GM23338 (cell line): ENCODE data around the gene FBP1. TPM values are rescaled to one million over a fixed set of nuclear protein-coding genes. Genes with fewer than 3 reads are reported as not detected.
A peak's percentile ranks its signal among the peaks of the same experiment; 100 is the strongest.

ENCODE experiments used
- ATAC-seq: fragments of 200-7000 bp; cut with Tn5 transposase; 3 replicates; pipeline ENCODE4 v1.9.1; 2020
- DNase-seq: peaks from one replicate; pipeline ENCODE4 v3.0.0-alpha.2; 2015; ENCODE audit warnings: low spot score
- H2AFZ ChIP-seq: fragments of 200-600 bp; sonication (generic); 2 replicates; pipeline ENCODE4 v1.8.0; 2016; ENCODE audit warnings: antibody characterized with exemption, mild to moderate bottlenecking, moderate library complexity
- H3F3A ChIP-seq: fragments of 200-600 bp; sonication (generic); replicated peaks from 2 replicates; pipeline ENCODE4 v1.8.0; 2017; ENCODE audit warnings: antibody characterized with exemption, mixed run types, low read depth
- H3K27ac ChIP-seq: fragments of 200-600 bp; sonication (generic); 2 replicates; pipeline ENCODE4 v1.6.1; 2016; ENCODE audit warnings: low read depth
- H3K27me3 ChIP-seq: fragments of 200-600 bp; sonication (generic); 2 replicates; pipeline ENCODE4 v1.8.0; 2016; ENCODE audit warnings: mild to moderate bottlenecking, mixed run types, moderate library complexity; ENCODE audit not compliant: insufficient read depth
- H3K36me3 ChIP-seq: fragments of 200-600 bp; sonication (generic); 2 replicates; pipeline ENCODE4 v1.8.0; 2016; ENCODE audit warnings: mild to moderate bottlenecking; ENCODE audit not compliant: insufficient read depth
- H3K4me1 ChIP-seq: fragments of 200-600 bp; sonication (generic); 2 replicates; pipeline ENCODE4 v1.8.0; 2016; ENCODE audit warnings: mild to moderate bottlenecking, moderate library complexity; ENCODE audit not compliant: insufficient read depth
- H3K4me2 ChIP-seq: fragments of 200-600 bp; sonication (generic); 2 replicates; pipeline ENCODE4 v1.7.1; 2017; ENCODE audit warnings: mixed run types
- H3K4me3 ChIP-seq: fragments of 200-600 bp; sonication (generic); 2 replicates; pipeline ENCODE4 v1.6.1; 2016; ENCODE audit warnings: mixed run types
- H3K79me2 ChIP-seq: fragments of 200-600 bp; sonication (generic); replicated peaks from 2 replicates; pipeline ENCODE4 v1.8.0; 2017; ENCODE audit warnings: mild to moderate bottlenecking; ENCODE audit not compliant: insufficient read depth
- H3K9me2 ChIP-seq: fragments of 200-600 bp; sonication (generic); 2 replicates; pipeline ENCODE4 v1.8.0; 2017; ENCODE audit not compliant: insufficient read depth
- H4K20me1 ChIP-seq: fragments of 200-600 bp; sonication (generic); replicated peaks from 2 replicates; pipeline ENCODE4 v1.8.0; 2017; ENCODE audit warnings: mild to moderate bottlenecking; ENCODE audit not compliant: insufficient read depth
- H3K27ac Mint-ChIP-seq: 2 replicates; pipeline ENCODE4 v1.8.0; 2020; ENCODE audit warnings: inconsistent platforms, mild to moderate bottlenecking, moderate library complexity, mixed read lengths
- H3K27me3 Mint-ChIP-seq: 3 replicates; pipeline ENCODE4 v1.8.0; 2022; ENCODE audit warnings: low read depth, mild to moderate bottlenecking, moderate library complexity, mixed read lengths, inconsistent platforms; ENCODE audit not compliant: insufficient read depth, poor library complexity
- H3K36me3 Mint-ChIP-seq: 3 replicates; pipeline ENCODE4 v1.8.0; 2021; ENCODE audit warnings: low read depth, mild to moderate bottlenecking, inconsistent platforms, moderate library complexity, mixed read lengths
- H3K4me1 Mint-ChIP-seq: 3 replicates; pipeline ENCODE4 v1.8.0; 2020; ENCODE audit warnings: mild to moderate bottlenecking, inconsistent platforms, mixed read lengths
- H3K4me3 Mint-ChIP-seq: 3 replicates; pipeline ENCODE4 v1.8.0; 2021; ENCODE audit warnings: moderate library complexity, mild to moderate bottlenecking, inconsistent platforms, mixed read lengths
- H3K9me3 Mint-ChIP-seq: 3 replicates; pipeline ENCODE4 v1.8.0; 2020; ENCODE audit warnings: moderate library complexity, mild to moderate bottlenecking, inconsistent platforms, mixed read lengths
- CTCF ChIP-seq, 2 experiments: fragments of 200-600 bp in 1 of 2; sonication (generic) in 1 of 2; conservative IDR thresholded peaks; 2 replicates each; pipeline versions ENCODE4 v1.5.1 to v1.6.1; 2016 to 2017; ENCODE audit warnings: antibody characterized with exemption in 2 of 2, low read depth in 2 of 2, mild to moderate bottlenecking in 2 of 2, moderate library complexity in 1 of 2
- ETS1 ChIP-seq: IDR thresholded peaks from 2 replicates; pipeline ENCODE4 v1.6.1; 2016; ENCODE audit warnings: antibody characterized with exemption
- JUNB ChIP-seq: IDR thresholded peaks from one replicate; pipeline ENCODE4 v1.6.1; 2016; ENCODE audit warnings: antibody characterized with exemption; ENCODE audit not compliant: unreplicated experiment
- REST ChIP-seq: IDR thresholded peaks from one replicate; pipeline ENCODE4 v1.6.1; 2018; ENCODE audit warnings: antibody characterized with exemption; ENCODE audit not compliant: unreplicated experiment
- polyA plus RNA-seq: library from polyadenylated mRNA; unstranded; fragments of >200 nt; fragmentation: Nextera tagmentation; extraction: Ambion mirVana; gene quantifications from 2 replicates; pipeline ENCODE4 v1.2.1, GENCODE V29; 2016
- total RNA-seq: library from RNA; depleted of rRNA; stranded (reverse); fragments of >200 nt; shearing (Covaris generic); gene quantifications from 2 replicates; pipeline ENCODE4 v1.2.3, GENCODE V29; 2014

FBP1 gene
- total and polyA plus RNA-seq, 2 experiments from 2014 or later = 3.0 to 3.3 TPM

- no peaks in the 10 kb centered on the region for H3K9me2 ChIP-seq
- 0 out of 2 replicates have a peak, but pooled peaks cover 7% of the 10 kb centered on the region for H3K27me3 ChIP-seq
- H3K27ac ChIP-seq = no peak overlapping the region
- no peaks in the 10 kb centered on the region for H3K36me3 ChIP-seq
- no peaks in the 10 kb centered on the region for H3F3A ChIP-seq
- Mint-ChIP-seq H3K9me3 (no peaks in the 10 kb centered on the region), H3K4me3 (peak overlapping the region; percentile 22; the same call in 1 of the 3 replicates), H3K4me1 (peaks cover 32% of the 10 kb centered on the region), H3K27me3 (peaks cover 8% of the 10 kb centered on the region), H3K36me3 (no peaks in the 10 kb centered on the region), H3K27ac (no peak overlapping the region)
- peaks cover 24% of the 10 kb centered on the region for H3K4me1 ChIP-seq
- no peaks in the 10 kb centered on the region for H3K79me2 ChIP-seq
- H3K4me2 ChIP-seq = peak overlapping the region; percentile 49
- no peak overlapping the region for H2AFZ ChIP-seq
- DNase-seq (peak; percentile 36), ATAC-seq (peak; percentile 77)
- H3K4me3 ChIP-seq = no peak overlapping the region
- no peaks in the 10 kb centered on the region for H4K20me1 ChIP-seq
- TF ChIP-seq JUNB (no peak), ETS1 (no peak), REST (no peak)
These were observed 8.5 kb downstream of the FBP1 start for GRCh38 chr9:94630833-94631232.

- no peaks in the 10 kb centered on the region for H3K9me2 ChIP-seq
- H3K36me3 ChIP-seq = no peaks in the 10 kb centered on the region
- no peaks in the 10 kb centered on the region for H3F3A ChIP-seq
- Mint-ChIP-seq H3K27ac (no peak overlapping the region), H3K36me3 (no peaks in the 10 kb centered on the region), H3K4me1 (peaks cover 32% of the 10 kb centered on the region), H3K27me3 (peaks cover 9% of the 10 kb centered on the region), H3K4me3 (no peak overlapping the region), H3K9me3 (no peaks in the 10 kb centered on the region)
- no peaks in the 10 kb centered on the region for H3K79me2 ChIP-seq
- H3K4me2 ChIP-seq = peak overlapping the region; percentile 49; the same call in 1 of the 2 replicates
- H3K4me3 ChIP-seq = no peak overlapping the region
- H3K27ac ChIP-seq = no peak overlapping the region
- no peak overlapping the region for H2AFZ ChIP-seq
- 0 out of 2 replicates have a peak, but pooled peaks cover 2% of the 10 kb centered on the region for H3K27me3 ChIP-seq
- ATAC-seq = peak; percentile 13
- no peak for DNase-seq
- no peaks in the 10 kb centered on the region for H4K20me1 ChIP-seq
- peaks cover 24% of the 10 kb centered on the region for H3K4me1 ChIP-seq
- TF ChIP-seq REST (no peak), CTCF (conservative IDR thresholded peaks at IDR 0.05; ENCODE audit: low read depth in 2 of 2) (0 out of 4 replicates have a peak, but pooled peaks have one; percentile 8 to 15)
These were observed 9.0 kb downstream of the FBP1 start for GRCh38 chr9:94630281-94630680.
